ENCODE results near the gene LCN6.

DNA sequence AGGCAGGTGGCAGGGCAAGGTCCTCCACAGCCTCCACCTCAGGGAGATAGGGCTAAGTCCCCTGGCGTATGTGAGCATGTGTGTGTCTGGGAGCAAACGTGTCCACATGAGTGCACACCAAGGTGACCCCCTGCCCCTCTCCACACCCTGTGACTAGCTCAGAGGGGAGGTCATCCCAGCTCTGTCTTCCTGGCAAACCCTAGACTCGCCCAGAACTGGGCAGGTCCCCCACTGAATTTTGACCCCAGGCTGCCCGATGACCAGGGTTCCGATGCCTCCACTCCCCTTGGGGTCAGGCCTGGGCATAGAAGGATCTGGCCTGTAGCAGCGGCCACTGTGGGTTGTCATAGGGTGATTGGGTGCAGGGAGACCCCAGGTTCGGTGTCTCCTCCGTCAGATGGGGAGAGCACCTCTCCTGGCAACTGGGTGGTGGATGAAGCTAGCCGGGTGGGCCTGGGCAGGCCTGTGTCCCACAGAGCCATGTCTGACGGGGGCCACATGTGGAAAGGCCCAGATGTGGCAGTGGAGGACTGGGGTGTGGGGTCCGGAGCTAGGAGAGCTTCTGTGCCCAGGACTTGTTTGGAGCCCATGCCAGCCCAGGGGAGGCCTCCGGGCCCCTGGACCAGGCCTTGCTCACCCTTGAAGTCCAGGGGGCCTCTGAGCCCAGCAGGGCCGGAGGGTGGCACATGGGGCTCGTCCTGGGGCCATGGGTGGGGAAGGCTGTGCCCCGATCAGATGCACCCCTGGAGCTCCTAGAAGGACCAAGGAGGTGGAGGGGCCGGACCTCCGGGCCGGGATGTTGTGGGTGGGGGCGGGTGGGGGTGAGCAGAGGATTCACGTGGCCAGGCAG is 29.8 kb downstream of the LCN6 start:
- TF ChIP-seq CTCF (conservative IDR thresholded peaks at IDR 0.05 in 1 of 2, IDR thresholded peaks at IDR 0.05 in 1 of 2; ENCODE audit: extremely low read depth in 1 of 2, insufficient read depth in 1 of 2, low read depth in 1 of 2, low read length in 2 of 2) (no peak), EZH2 (IDR thresholded peaks at IDR 0.05; ENCODE audit: borderline replicate concordance, low read length) (no peak)
